ENCODE data around the gene SLC66A3. TPM values are rescaled to one million over a fixed set of nuclear protein-coding genes. Genes with fewer than 3 reads are reported as not detected.

Gene SLC66A3
- total and polyA plus RNA-seq, 2 experiments from 2014 or later: 34.9 to 46.8 TPM

DNA sequence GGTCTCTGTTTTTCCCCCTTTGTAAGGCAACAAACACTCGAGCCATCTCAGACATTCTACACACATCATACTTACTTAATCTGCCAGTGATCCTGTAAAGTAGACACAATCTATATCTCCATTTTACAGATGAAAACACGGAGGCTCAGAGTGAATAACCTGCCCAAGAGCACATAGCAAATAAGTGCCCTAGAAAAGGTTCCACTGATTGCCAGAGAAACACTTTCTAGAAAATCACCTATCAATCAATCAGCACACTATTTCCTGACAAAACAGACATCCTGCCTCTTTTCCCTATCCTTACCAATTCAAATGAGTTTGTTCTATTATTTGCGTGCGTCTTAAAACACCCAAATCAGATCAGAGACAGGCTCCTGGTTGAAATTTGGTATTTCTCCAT is 23.9 kb downstream of the SLC66A3 start:
- Histone ChIP-seq H3F3A (ENCODE audit: insufficient read depth) (peaks cover 21% of the 10 kb centered on the region), H3K4me1 (ENCODE audit: insufficient read depth) (peaks cover 14% of the 10 kb centered on the region), H3K9me3 (ENCODE audit: low read depth) (no peaks in the 10 kb centered on the region), H3K27me3 (replicated peaks; ENCODE audit: insufficient read depth) (no peaks in the 10 kb centered on the region), H3K9ac (no peak overlapping the region), H3K79me2 (ENCODE audit: insufficient read depth) (no peaks in the 10 kb centered on the region), H3K36me3 (ENCODE audit: low read depth) (peaks cover 27% of the 10 kb centered on the region), H3K27ac (no peak overlapping the region), H3K4me2 (ENCODE audit: unreplicated experiment) (no peak overlapping the region), H4K20me1 (ENCODE audit: insufficient read depth) (no peaks in the 10 kb centered on the region), H3K9me2 (ENCODE audit: insufficient read depth) (no peaks in the 10 kb centered on the region), H2AFZ (no peak overlapping the region), H3K4me3 (no peak overlapping the region)
- 80 to 81% methylated on average over 4 of the region's 4 CpGs for WGBS, 2 experiments (ENCODE audit: low coverage in 1 of 2, low lambda C conversion rate in 2 of 2, missing lambda C conversion rate in 2 of 2)
- in situ Hi-C loops (cut with MboI): no loop called here
- no peak for DNase-seq
- TF ChIP-seq EZH2 (IDR thresholded peaks at IDR 0.05; ENCODE audit: insufficient read depth, poor library complexity, severe bottlenecking) (no peak), EZH2phosphoT487 (IDR thresholded peaks at IDR 0.05; ENCODE audit: insufficient read depth, low read depth) (no peak)

DNA sequence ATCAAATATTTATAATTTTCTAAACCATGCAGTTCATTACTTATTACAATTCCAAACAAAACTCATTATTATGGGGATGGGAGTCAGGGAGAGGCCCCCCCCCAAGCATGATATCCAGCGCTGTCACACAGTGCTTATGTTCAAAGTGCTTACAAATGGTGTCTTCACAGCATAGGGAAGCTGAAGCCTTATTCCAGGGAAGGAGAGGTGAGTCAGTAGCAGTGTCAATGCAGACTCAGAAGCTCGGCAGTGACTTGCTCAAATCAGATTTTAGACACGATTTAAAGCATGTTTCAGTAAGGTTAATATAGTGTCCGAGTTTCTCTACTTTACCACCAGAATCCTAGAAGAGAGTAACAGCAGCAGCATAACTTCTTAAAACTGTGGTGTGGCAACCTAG is 24.6 kb downstream of the SLC66A3 start:
- in situ Hi-C loops (cut with MboI): no loop called here
- Histone ChIP-seq H3K9ac (no peak overlapping the region), H3K27me3 (replicated peaks; ENCODE audit: insufficient read depth) (no peaks in the 10 kb centered on the region), H4K20me1 (ENCODE audit: insufficient read depth) (no peaks in the 10 kb centered on the region), H3K36me3 (ENCODE audit: low read depth) (peaks cover 27% of the 10 kb centered on the region), H3K27ac (no peak overlapping the region), H3K4me2 (ENCODE audit: unreplicated experiment) (no peak overlapping the region), H3F3A (ENCODE audit: insufficient read depth) (peaks cover 20% of the 10 kb centered on the region), H3K79me2 (ENCODE audit: insufficient read depth) (no peaks in the 10 kb centered on the region), H3K4me1 (ENCODE audit: insufficient read depth) (peaks cover 13% of the 10 kb centered on the region), H3K4me3 (no peak overlapping the region), H3K9me3 (ENCODE audit: low read depth) (no peaks in the 10 kb centered on the region), H2AFZ (no peak overlapping the region), H3K9me2 (ENCODE audit: insufficient read depth) (no peaks in the 10 kb centered on the region)
- no peak for TF ChIP-seq EZH2phosphoT487 (IDR thresholded peaks at IDR 0.05; ENCODE audit: insufficient read depth, low read depth)
- no peak for TF ChIP-seq EZH2 (IDR thresholded peaks at IDR 0.05; ENCODE audit: insufficient read depth, poor library complexity, severe bottlenecking)
- WGBS, 2 experiments (ENCODE audit: low coverage in 1 of 2, low lambda C conversion rate in 2 of 2, missing lambda C conversion rate in 2 of 2): 91 to 94% methylated on average over 4 of the region's 4 CpGs
- DNase-seq: peak; percentile 22

DNA sequence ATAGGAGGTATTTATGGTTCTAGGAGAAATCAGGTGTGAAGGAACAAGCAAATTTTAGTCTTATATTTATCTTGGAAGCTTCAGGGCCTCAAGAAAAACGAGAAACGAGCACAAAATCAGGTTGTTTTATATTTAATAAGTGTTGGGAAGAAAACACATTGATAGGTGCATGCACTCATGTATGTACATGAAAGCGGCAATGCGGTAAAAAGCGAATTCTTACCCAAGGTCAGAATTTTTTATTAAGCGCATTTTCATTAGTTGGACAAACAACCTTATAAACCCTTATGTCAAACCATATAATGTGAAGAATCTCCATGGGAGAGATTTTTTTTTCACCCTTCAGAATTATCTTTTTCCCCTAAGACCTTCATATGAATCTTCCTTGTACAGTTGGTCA is 25.4 kb downstream of the SLC66A3 start:
- Histone ChIP-seq H3F3A (ENCODE audit: insufficient read depth) (peaks cover 13% of the 10 kb centered on the region), H3K4me1 (ENCODE audit: insufficient read depth) (peaks cover 5% of the 10 kb centered on the region), H3K36me3 (ENCODE audit: low read depth) (peaks cover 27% of the 10 kb centered on the region), H4K20me1 (ENCODE audit: insufficient read depth) (no peaks in the 10 kb centered on the region), H3K79me2 (ENCODE audit: insufficient read depth) (no peaks in the 10 kb centered on the region), H3K4me3 (no peak overlapping the region), H2AFZ (no peak overlapping the region), H3K9ac (no peak overlapping the region), H3K9me3 (ENCODE audit: low read depth) (no peaks in the 10 kb centered on the region), H3K27ac (no peak overlapping the region), H3K9me2 (ENCODE audit: insufficient read depth) (no peaks in the 10 kb centered on the region), H3K4me2 (ENCODE audit: unreplicated experiment) (no peak overlapping the region), H3K27me3 (replicated peaks; ENCODE audit: insufficient read depth) (no peaks in the 10 kb centered on the region)
- WGBS, 2 experiments (ENCODE audit: low coverage in 1 of 2, low lambda C conversion rate in 2 of 2, missing lambda C conversion rate in 2 of 2): 97 to 99% methylated on average over 6 of the region's 6 CpGs
- TF ChIP-seq EZH2 (IDR thresholded peaks at IDR 0.05; ENCODE audit: insufficient read depth, poor library complexity, severe bottlenecking): no peak
- TF ChIP-seq EZH2phosphoT487 (IDR thresholded peaks at IDR 0.05; ENCODE audit: insufficient read depth, low read depth): no peak
- in situ Hi-C loops (cut with MboI): no loop called here
- no peak for DNase-seq

DNA sequence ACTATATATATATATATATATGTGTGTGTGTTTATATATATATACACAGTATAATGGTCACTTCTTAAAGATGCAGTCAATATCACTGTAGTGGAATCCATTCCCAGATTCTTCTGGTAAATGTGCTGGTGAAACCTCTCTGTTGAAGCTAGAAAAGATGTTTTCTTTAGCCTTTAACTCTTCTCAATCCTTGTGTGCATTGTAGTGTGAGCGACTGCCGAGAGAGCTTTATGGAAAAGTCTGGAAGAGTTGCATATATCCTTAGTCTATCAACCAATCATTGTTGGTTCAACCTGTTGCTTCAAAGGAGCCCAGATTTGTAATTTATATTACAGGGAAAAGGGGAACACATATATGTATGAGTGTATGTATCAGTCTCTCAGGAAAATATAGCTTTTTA is 27.7 kb downstream of the SLC66A3 start:
- Histone ChIP-seq H3K27ac (no peak overlapping the region), H3K27me3 (replicated peaks; ENCODE audit: insufficient read depth) (no peaks in the 10 kb centered on the region), H2AFZ (no peak overlapping the region), H4K20me1 (ENCODE audit: insufficient read depth) (no peaks in the 10 kb centered on the region), H3K9me2 (ENCODE audit: insufficient read depth) (no peaks in the 10 kb centered on the region), H3F3A (ENCODE audit: insufficient read depth) (peaks cover 8% of the 10 kb centered on the region; the same call in 1 of the 2 replicates), H3K4me1 (ENCODE audit: insufficient read depth) (peaks cover 13% of the 10 kb centered on the region), H3K4me2 (ENCODE audit: unreplicated experiment) (no peak overlapping the region), H3K36me3 (ENCODE audit: low read depth) (peaks cover 31% of the 10 kb centered on the region), H3K4me3 (no peak overlapping the region), H3K9me3 (ENCODE audit: low read depth) (no peaks in the 10 kb centered on the region), H3K9ac (no peak overlapping the region), H3K79me2 (ENCODE audit: insufficient read depth) (no peaks in the 10 kb centered on the region)
- no peak for DNase-seq
- TF ChIP-seq EZH2phosphoT487 (IDR thresholded peaks at IDR 0.05; ENCODE audit: insufficient read depth, low read depth) (no peak), EZH2 (IDR thresholded peaks at IDR 0.05; ENCODE audit: insufficient read depth, poor library complexity, severe bottlenecking) (no peak)
- WGBS, 2 experiments (ENCODE audit: low coverage in 1 of 2, low lambda C conversion rate in 2 of 2, missing lambda C conversion rate in 2 of 2): 99 to 100% methylated on average over 2 of the region's 2 CpGs
- in situ Hi-C loops (cut with MboI): no loop called here

DNA sequence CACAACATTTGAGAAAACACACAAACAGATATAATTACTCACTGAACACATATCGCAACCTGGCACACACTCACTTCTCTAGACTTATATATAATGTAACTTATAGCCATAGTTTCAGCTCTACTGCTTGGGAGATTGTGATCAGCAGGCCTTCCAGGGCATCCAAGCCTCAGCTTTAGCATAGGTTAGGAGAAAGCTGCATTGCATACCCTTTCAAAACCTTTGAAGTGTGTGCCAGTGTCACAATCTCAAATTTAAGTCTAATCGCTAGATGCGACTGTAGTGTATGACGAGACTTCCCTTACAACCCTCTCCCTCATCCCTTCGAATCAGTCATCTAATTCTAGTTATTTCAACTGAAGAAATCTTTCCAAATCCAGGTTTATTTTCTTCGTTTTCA is 30.9 kb downstream of the SLC66A3 start:
- Histone ChIP-seq H3K9me3 (ENCODE audit: low read depth) (no peaks in the 10 kb centered on the region), H3K27ac (no peak overlapping the region), H3K9me2 (ENCODE audit: insufficient read depth) (no peaks in the 10 kb centered on the region), H3K27me3 (replicated peaks; ENCODE audit: insufficient read depth) (no peaks in the 10 kb centered on the region), H3K36me3 (ENCODE audit: low read depth) (peaks cover 26% of the 10 kb centered on the region), H3K79me2 (ENCODE audit: insufficient read depth) (no peaks in the 10 kb centered on the region), H4K20me1 (ENCODE audit: insufficient read depth) (no peaks in the 10 kb centered on the region), H3K4me3 (no peak overlapping the region), H3K9ac (no peak overlapping the region), H3F3A (ENCODE audit: insufficient read depth) (peaks cover 6% of the 10 kb centered on the region; the same call in 1 of the 2 replicates), H3K4me1 (ENCODE audit: insufficient read depth) (peaks cover 13% of the 10 kb centered on the region), H2AFZ (no peak overlapping the region), H3K4me2 (ENCODE audit: unreplicated experiment) (no peak overlapping the region)
- 97% methylated on average over 6 of the region's 6 CpGs for WGBS, 2 experiments (ENCODE audit: low coverage in 1 of 2, low lambda C conversion rate in 2 of 2, missing lambda C conversion rate in 2 of 2)
- TF ChIP-seq EZH2phosphoT487 (IDR thresholded peaks at IDR 0.05; ENCODE audit: insufficient read depth, low read depth) (no peak), EZH2 (IDR thresholded peaks at IDR 0.05; ENCODE audit: insufficient read depth, poor library complexity, severe bottlenecking) (no peak)
- no peak for DNase-seq
- in situ Hi-C loops (cut with MboI): no loop called here

Data from GM23248 (cell line).